MM.1S (cell line): ENCODE measurements around the gene TRAPPC11.

Experiments used
- DNase-seq: peaks from one replicate; pipeline ENCODE4 v3.0.0-alpha.2; 2015
- H2AFZ ChIP-seq: fragments of 300-600 bp; sonication (generic); 2 replicates; pipeline ENCODE4 v1.6.0; 2016; ENCODE audit warnings: antibody characterized with exemption, low read length
- H3F3A ChIP-seq: fragments of 300-600 bp; sonication (generic); 2 replicates; pipeline ENCODE4 v1.6.1; 2016; ENCODE audit warnings: mild to moderate bottlenecking, antibody characterized with exemption, low read length, moderate library complexity, mixed read lengths; ENCODE audit not compliant: insufficient read depth
- H3K27ac ChIP-seq: fragments of 300-600 bp; sonication (generic); 2 replicates; pipeline ENCODE4 v1.5.1; 2016; ENCODE audit warnings: mild to moderate bottlenecking, low read length
- H3K27me3 ChIP-seq: fragments of 300-600 bp; sonication (generic); replicated peaks from 2 replicates; pipeline ENCODE4 v1.6.0; 2016; ENCODE audit warnings: low read length; ENCODE audit not compliant: insufficient read depth
- H3K36me3 ChIP-seq: fragments of 300-600 bp; sonication (generic); replicated peaks from 2 replicates; pipeline ENCODE4 v1.6.1; 2016; ENCODE audit warnings: mild to moderate bottlenecking, low read length, mixed read lengths; ENCODE audit not compliant: insufficient read depth
- H3K4me1 ChIP-seq: fragments of 300-600 bp; sonication (generic); 2 replicates; pipeline ENCODE4 v1.6.1; 2016; ENCODE audit warnings: low read length, mixed read lengths
- H3K4me2 ChIP-seq: fragments of 300-600 bp; sonication (generic); 2 replicates; pipeline ENCODE4 v1.6.0; 2016; ENCODE audit warnings: low read depth, low read length
- H3K4me3 ChIP-seq: fragments of 300-600 bp; sonication (generic); 2 replicates; pipeline ENCODE4 v1.5.1; 2016; ENCODE audit warnings: low read length, mixed read lengths
- H3K79me2 ChIP-seq: fragments of 300-600 bp; sonication (generic); 2 replicates; pipeline ENCODE4 v1.6.1; 2016; ENCODE audit warnings: mixed run types, low read length, mixed read lengths
- H3K9ac ChIP-seq: fragments of 300-600 bp; sonication (generic); 2 replicates; pipeline ENCODE4 v1.6.1; 2016; ENCODE audit warnings: low read length, mixed read lengths
- H3K9me2 ChIP-seq: fragments of 300-600 bp; sonication (generic); replicated peaks from 2 replicates; pipeline ENCODE4 v1.6.1; 2016; ENCODE audit warnings: mild to moderate bottlenecking, low read length, mixed read lengths; ENCODE audit not compliant: insufficient read depth
- H3K9me3 ChIP-seq: fragments of 300-600 bp; sonication (generic); replicated peaks from 2 replicates; pipeline ENCODE4 v1.6.1; 2016; ENCODE audit warnings: mild to moderate bottlenecking, low read length, mixed read lengths; ENCODE audit not compliant: insufficient read depth
- H4K20me1 ChIP-seq: fragments of 300-600 bp; sonication (generic); 2 replicates; pipeline ENCODE4 v1.6.1; 2016; ENCODE audit warnings: mild to moderate bottlenecking, low read length, moderate library complexity, mixed read lengths; ENCODE audit not compliant: insufficient read depth
- EZH2 ChIP-seq: fragments of 300-600 bp; sonication (generic); optimal IDR thresholded peaks from 2 replicates; pipeline ENCODE3; 2017; ENCODE audit warnings: low read depth, mild to moderate bottlenecking, antibody characterized with exemption, low read length, mixed read lengths
- EZH2phosphoT487 ChIP-seq: fragments of 300-600 bp; sonication (generic); IDR thresholded peaks from 2 replicates; pipeline ENCODE4 v1.6.1; 2018; ENCODE audit warnings: antibody characterized with exemption, low read length
- TF ChIP-seq, protein P1 (sequence below): fragments of 300-600 bp; sonication (generic); IDR thresholded peaks from 2 replicates; pipeline ENCODE4 v1.5.1; 2016; ENCODE audit warnings: antibody characterized with exemption, low read length, mixed read lengths

The TRAPPC11 gene

GRCh38 chr4:183611210-183611830 is 47.8 kb upstream of the TRAPPC11 start:
- no peaks in the 10 kb centered on the region for H3K4me1 ChIP-seq
- H3K27me3 ChIP-seq, result no peaks in the 10 kb centered on the region
- H3K4me2 ChIP-seq, result no peak overlapping the region
- no peak overlapping the region for H3K4me3 ChIP-seq
- no peak for DNase-seq
- no peaks in the 10 kb centered on the region for H3K9me3 ChIP-seq
- H3K36me3 ChIP-seq, result no peaks in the 10 kb centered on the region
- no peak overlapping the region for H3K27ac ChIP-seq
- no peak overlapping the region for H3K9ac ChIP-seq
- no peak overlapping the region for H2AFZ ChIP-seq
- TF ChIP-seq, protein P1, sequence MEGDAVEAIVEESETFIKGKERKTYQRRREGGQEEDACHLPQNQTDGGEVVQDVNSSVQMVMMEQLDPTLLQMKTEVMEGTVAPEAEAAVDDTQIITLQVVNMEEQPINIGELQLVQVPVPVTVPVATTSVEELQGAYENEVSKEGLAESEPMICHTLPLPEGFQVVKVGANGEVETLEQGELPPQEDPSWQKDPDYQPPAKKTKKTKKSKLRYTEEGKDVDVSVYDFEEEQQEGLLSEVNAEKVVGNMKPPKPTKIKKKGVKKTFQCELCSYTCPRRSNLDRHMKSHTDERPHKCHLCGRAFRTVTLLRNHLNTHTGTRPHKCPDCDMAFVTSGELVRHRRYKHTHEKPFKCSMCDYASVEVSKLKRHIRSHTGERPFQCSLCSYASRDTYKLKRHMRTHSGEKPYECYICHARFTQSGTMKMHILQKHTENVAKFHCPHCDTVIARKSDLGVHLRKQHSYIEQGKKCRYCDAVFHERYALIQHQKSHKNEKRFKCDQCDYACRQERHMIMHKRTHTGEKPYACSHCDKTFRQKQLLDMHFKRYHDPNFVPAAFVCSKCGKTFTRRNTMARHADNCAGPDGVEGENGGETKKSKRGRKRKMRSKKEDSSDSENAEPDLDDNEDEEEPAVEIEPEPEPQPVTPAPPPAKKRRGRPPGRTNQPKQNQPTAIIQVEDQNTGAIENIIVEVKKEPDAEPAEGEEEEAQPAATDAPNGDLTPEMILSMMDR, result no peak
- no peak for TF ChIP-seq EZH2phosphoT487
- TF ChIP-seq EZH2, result no peak
- H3K79me2 ChIP-seq, result no peaks in the 10 kb centered on the region
- H3K9me2 ChIP-seq, result no peaks in the 10 kb centered on the region
- no peaks in the 10 kb centered on the region for H4K20me1 ChIP-seq
- no peaks in the 10 kb centered on the region for H3F3A ChIP-seq

GRCh38 chr4:183612329-183613250 is 46.5 kb upstream of the TRAPPC11 start:
- Histone ChIP-seq H3F3A (no peaks in the 10 kb centered on the region), H3K27ac (no peak overlapping the region), H3K36me3 (no peaks in the 10 kb centered on the region), H4K20me1 (no peaks in the 10 kb centered on the region), H2AFZ (no peak overlapping the region), H3K4me3 (no peak overlapping the region), H3K27me3 (no peaks in the 10 kb centered on the region), H3K9me2 (no peaks in the 10 kb centered on the region), H3K9ac (no peak overlapping the region), H3K79me2 (no peaks in the 10 kb centered on the region), H3K4me1 (no peaks in the 10 kb centered on the region), H3K4me2 (no peak overlapping the region), H3K9me3 (no peaks in the 10 kb centered on the region)
- DNase-seq, result no peak
- TF ChIP-seq EZH2phosphoT487, result no peak
- TF ChIP-seq, protein P1, result no peak
- no peak for TF ChIP-seq EZH2

DNA sequence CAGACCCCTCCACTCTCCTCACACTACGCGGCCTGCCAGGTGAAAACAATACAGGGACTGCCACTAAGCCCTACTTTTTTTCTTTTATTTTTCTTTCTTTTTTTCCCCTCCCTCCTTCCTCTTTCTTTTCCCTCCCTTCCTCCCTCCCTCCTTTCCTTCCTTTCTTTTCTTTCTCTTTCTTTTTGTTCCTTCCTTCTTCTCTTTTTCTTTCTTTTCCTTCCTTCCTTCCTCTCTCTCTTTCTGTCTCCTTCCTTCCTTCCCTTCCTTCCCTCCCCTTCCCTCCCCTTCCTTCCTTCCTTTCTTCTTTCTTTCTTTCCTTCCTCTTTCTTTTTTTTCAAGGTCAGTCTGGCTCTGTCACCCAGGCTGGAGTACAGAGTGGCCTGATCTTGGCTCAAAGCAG is 42.0 kb upstream of the TRAPPC11 start:
- no peak overlapping the region for H2AFZ ChIP-seq
- no peak overlapping the region for H3K4me2 ChIP-seq
- H3K9me3 ChIP-seq, result no peaks in the 10 kb centered on the region
- H3K36me3 ChIP-seq, result no peaks in the 10 kb centered on the region
- H3F3A ChIP-seq, result no peaks in the 10 kb centered on the region
- no peak for DNase-seq
- H3K27ac ChIP-seq, result no peak overlapping the region
- H3K9me2 ChIP-seq, result no peaks in the 10 kb centered on the region
- H3K4me3 ChIP-seq, result no peak overlapping the region
- H3K27me3 ChIP-seq, result no peaks in the 10 kb centered on the region
- TF ChIP-seq, protein P1, result no peak
- TF ChIP-seq EZH2phosphoT487 (no peak), EZH2 (no peak)
- no peaks in the 10 kb centered on the region for H3K79me2 ChIP-seq
- no peaks in the 10 kb centered on the region for H4K20me1 ChIP-seq
- no peaks in the 10 kb centered on the region for H3K4me1 ChIP-seq
- no peak overlapping the region for H3K9ac ChIP-seq
